Mucosa of stomach (tissue), 1 donor: ENCODE measurements around the gene PLA2G2A.

Experiments
- H3K27me3 ChIP-seq: one replicate; pipeline ENCODE4 v1.7.0; 2013; ENCODE audit warnings: mild to moderate bottlenecking, low read length; ENCODE audit not compliant: control insufficient read depth, insufficient read depth
- H3K36me3 ChIP-seq: one replicate; pipeline ENCODE4 v1.7.0; 2013; ENCODE audit warnings: low read length; ENCODE audit not compliant: control insufficient read depth, insufficient read depth
- H3K4me1 ChIP-seq: one replicate; pipeline ENCODE4 v1.7.0; 2013; ENCODE audit warnings: mild to moderate bottlenecking, low read length; ENCODE audit not compliant: control insufficient read depth, insufficient read depth
- H3K4me3 ChIP-seq: one replicate; pipeline ENCODE4 v1.7.0; 2013; ENCODE audit warnings: low read length
- H3K9ac ChIP-seq: one replicate; pipeline ENCODE4 v1.7.0; 2013; ENCODE audit warnings: mild to moderate bottlenecking, low read length, moderate library complexity
- H3K9me3 ChIP-seq: one replicate; pipeline ENCODE4 v1.7.0; 2013; ENCODE audit warnings: mild to moderate bottlenecking, low read length, moderate library complexity; ENCODE audit not compliant: control insufficient read depth
- donor health status: Pancreatic carcinoma.

PLA2G2A gene

GRCh38 chr1:19969898-19970660 lies 9.3 kb downstream of the PLA2G2A start:
- H3K4me3 ChIP-seq: no peak overlapping the region
- no peaks in the 10 kb centered on the region for H3K36me3 ChIP-seq
- no peaks in the 10 kb centered on the region for H3K27me3 ChIP-seq
- no peak overlapping the region for H3K9ac ChIP-seq
- no peaks in the 10 kb centered on the region for H3K4me1 ChIP-seq
- no peaks in the 10 kb centered on the region for H3K9me3 ChIP-seq

DNA sequence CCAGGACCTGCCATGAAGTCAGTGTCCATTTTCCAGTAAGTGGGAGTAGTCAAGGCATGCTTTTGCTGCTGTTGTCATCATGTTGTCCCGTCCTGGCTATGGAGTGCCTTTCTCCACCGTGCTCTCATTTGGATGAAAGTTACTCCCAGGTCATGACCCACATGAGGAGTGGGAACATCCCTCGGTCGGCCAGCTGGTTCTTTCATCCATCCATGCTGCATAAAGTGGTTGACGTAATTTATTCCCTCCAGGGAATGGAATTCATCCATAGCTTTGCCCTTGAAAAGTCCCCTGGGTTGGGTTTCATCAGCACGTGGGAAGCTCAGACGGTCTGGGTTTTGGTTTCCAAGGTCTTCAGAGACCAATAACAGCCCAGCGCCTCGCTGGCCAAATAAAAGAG lies 11.6 kb downstream of the PLA2G2A start:
- H3K4me3 ChIP-seq: no peak overlapping the region
- no peaks in the 10 kb centered on the region for H3K4me1 ChIP-seq
- no peaks in the 10 kb centered on the region for H3K36me3 ChIP-seq
- no peak overlapping the region for H3K9ac ChIP-seq
- H3K27me3 ChIP-seq: no peaks in the 10 kb centered on the region
- H3K9me3 ChIP-seq: no peaks in the 10 kb centered on the region

GRCh38 chr1:19964542-19964941 lies 14.9 kb downstream of the PLA2G2A start:
- no peak overlapping the region for H3K4me3 ChIP-seq
- no peaks in the 10 kb centered on the region for H3K4me1 ChIP-seq

GRCh38 chr1:19963636-19964035 lies 15.8 kb downstream of the PLA2G2A start:
- no peak overlapping the region for H3K4me3 ChIP-seq
- no peaks in the 10 kb centered on the region for H3K36me3 ChIP-seq
- no peaks in the 10 kb centered on the region for H3K9me3 ChIP-seq
- no peaks in the 10 kb centered on the region for H3K4me1 ChIP-seq
- no peaks in the 10 kb centered on the region for H3K27me3 ChIP-seq
- H3K9ac ChIP-seq: no peak overlapping the region

More at GRCh38 chr1:19964542-19964941, 14.9 kb downstream of the PLA2G2A start:
- H3K9me3 ChIP-seq: no peaks in the 10 kb centered on the region
- no peaks in the 10 kb centered on the region for H3K36me3 ChIP-seq
- no peaks in the 10 kb centered on the region for H3K27me3 ChIP-seq
- no peak overlapping the region for H3K9ac ChIP-seq

GRCh38 chr1:19960591-19960990 lies 18.8 kb downstream of the PLA2G2A start:
- H3K9me3 ChIP-seq: no peaks in the 10 kb centered on the region
- no peak overlapping the region for H3K4me3 ChIP-seq
- H3K4me1 ChIP-seq: no peaks in the 10 kb centered on the region
- H3K36me3 ChIP-seq: no peaks in the 10 kb centered on the region
- H3K9ac ChIP-seq: no peak overlapping the region
- no peaks in the 10 kb centered on the region for H3K27me3 ChIP-seq

DNA sequence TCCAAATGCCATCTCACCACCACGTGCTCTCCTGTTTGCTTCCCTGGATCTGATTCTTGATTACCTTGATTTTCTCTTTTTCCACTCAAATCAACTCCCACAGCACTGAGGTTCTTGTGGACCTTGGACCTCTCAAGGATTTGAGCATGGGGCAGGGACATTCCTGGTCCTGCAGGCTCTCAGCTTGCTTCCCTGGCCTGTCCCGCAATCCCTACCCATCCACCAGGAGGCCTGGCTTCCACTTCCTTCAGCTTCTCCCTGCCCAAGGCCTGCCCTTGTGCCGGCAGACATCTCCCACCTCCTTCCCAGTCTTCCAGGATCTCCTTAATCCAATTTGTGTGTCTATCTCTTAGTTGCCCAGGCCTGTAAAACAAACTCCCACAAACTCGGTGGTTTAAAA lies 21.6 kb downstream of the PLA2G2A start:
- H3K4me3 ChIP-seq: no peak overlapping the region

DNA sequence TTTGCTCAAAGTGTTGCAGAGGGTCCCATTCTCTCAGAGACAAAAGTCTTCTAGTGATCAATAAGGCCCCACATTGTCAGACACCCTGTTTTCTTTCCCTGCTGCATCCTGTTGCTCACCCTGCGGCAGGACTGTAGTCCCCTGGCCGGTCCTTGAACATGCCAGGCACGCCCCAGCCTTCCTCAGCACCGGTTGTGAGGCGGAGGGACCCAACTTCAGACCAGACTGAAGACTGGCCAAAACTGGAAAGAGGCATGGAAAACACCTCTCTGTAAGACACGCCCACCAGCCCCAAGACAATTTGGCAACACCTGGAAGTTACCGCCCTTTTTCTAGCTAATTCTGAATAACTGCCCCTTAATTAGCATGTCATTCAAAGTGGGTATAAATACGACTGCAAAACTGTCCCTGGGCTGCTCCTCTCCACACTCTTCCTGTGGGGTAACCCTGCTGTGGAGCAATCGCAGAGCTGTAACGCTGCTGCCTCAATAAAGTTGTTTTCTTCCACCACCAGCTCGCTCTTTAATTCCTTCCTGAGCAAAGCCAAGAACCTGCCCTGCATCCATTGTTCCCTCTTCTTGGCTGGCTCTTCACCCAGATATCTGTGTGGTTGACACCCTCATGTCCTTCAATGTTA lies 23.8 kb downstream of the PLA2G2A start:
- Histone ChIP-seq H3K9ac (no peak overlapping the region), H3K27me3 (no peaks in the 10 kb centered on the region), H3K36me3 (no peaks in the 10 kb centered on the region), H3K4me3 (no peak overlapping the region), H3K9me3 (no peaks in the 10 kb centered on the region), H3K4me1 (no peaks in the 10 kb centered on the region)

More for the DNA sequence above, 21.6 kb downstream of the PLA2G2A start:
- H3K9ac ChIP-seq: no peak overlapping the region
- no peaks in the 10 kb centered on the region for H3K9me3 ChIP-seq
- no peaks in the 10 kb centered on the region for H3K4me1 ChIP-seq
- H3K27me3 ChIP-seq: no peaks in the 10 kb centered on the region
- H3K36me3 ChIP-seq: no peaks in the 10 kb centered on the region

- Histone ChIP-seq H3K9me3 (no peaks in the 10 kb centered on the region), H3K9ac (no peak overlapping the region), H3K36me3 (no peaks in the 10 kb centered on the region), H3K4me3 (no peak overlapping the region), H3K4me1 (no peaks in the 10 kb centered on the region), H3K27me3 (no peaks in the 10 kb centered on the region)
These were observed 25.4 kb downstream of the PLA2G2A start for GRCh38 chr1:19954059-19954458.

- no peaks in the 10 kb centered on the region for H3K27me3 ChIP-seq
- H3K9ac ChIP-seq: no peak overlapping the region
- H3K4me3 ChIP-seq: no peak overlapping the region
- H3K36me3 ChIP-seq: no peaks in the 10 kb centered on the region
- no peaks in the 10 kb centered on the region for H3K9me3 ChIP-seq
- peaks cover 6% of the 10 kb centered on the region for H3K4me1 ChIP-seq
These were observed 30.4 kb downstream of the PLA2G2A start for GRCh38 chr1:19949016-19949415.

DNA sequence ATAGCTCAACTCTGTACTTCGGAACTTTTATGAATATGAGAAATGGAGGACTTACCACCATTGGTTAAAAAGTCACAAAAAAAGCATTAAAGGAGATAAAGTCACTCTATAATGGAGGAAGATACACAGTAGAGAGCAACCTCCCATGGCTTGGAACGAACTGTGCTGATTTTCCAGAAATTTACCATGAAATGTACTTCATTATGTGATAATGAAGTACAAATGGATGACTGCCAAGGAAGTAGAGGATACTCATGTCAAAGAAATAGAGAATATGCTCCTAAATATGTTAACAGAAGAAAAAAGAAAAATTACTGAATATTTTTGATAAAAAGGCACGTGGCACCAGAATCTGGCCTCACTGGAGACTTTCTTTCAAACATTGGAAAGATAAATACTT lies 32.4 kb downstream of the PLA2G2A start:
- Histone ChIP-seq H3K4me1 (peaks cover 6% of the 10 kb centered on the region), H3K27me3 (no peaks in the 10 kb centered on the region), H3K36me3 (no peaks in the 10 kb centered on the region), H3K9me3 (no peaks in the 10 kb centered on the region), H3K9ac (no peak overlapping the region), H3K4me3 (no peak overlapping the region)

DNA sequence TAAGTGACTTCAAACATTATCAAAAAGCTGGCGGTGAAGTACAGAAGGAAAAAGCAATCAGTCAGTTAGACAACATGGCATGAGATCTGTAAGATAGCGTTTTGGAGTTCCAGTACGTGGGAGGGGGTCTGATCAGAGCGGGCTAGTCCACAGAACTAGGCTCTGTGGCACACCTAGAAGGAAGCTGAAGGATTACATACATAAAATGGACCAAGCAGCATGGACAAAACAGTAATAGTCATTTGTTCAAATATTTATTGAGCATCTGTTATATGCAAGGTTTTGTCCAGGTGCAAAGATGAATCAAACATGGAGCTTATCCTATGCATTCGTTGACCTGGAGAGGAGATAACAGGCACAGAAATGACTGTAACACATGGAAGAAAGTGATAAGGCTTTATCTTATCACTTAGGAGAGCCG lies 33.1 kb downstream of the PLA2G2A start:
- Histone ChIP-seq H3K4me3 (no peak overlapping the region), H3K27me3 (no peaks in the 10 kb centered on the region), H3K9ac (no peak overlapping the region), H3K9me3 (no peaks in the 10 kb centered on the region), H3K36me3 (no peaks in the 10 kb centered on the region), H3K4me1 (peaks cover 6% of the 10 kb centered on the region)

- peaks cover 6% of the 10 kb centered on the region for H3K4me1 ChIP-seq
- H3K9ac ChIP-seq: no peak overlapping the region
- H3K27me3 ChIP-seq: no peaks in the 10 kb centered on the region
- no peaks in the 10 kb centered on the region for H3K9me3 ChIP-seq
- H3K4me3 ChIP-seq: no peak overlapping the region
- no peaks in the 10 kb centered on the region for H3K36me3 ChIP-seq
These were observed 33.5 kb downstream of the PLA2G2A start for GRCh38 chr1:19945914-19946313.
